ENCODE data around the gene SLC35A2.
A peak's percentile ranks its signal among the peaks of the same experiment; 100 is the strongest.

SLC35A2 gene

DNA sequence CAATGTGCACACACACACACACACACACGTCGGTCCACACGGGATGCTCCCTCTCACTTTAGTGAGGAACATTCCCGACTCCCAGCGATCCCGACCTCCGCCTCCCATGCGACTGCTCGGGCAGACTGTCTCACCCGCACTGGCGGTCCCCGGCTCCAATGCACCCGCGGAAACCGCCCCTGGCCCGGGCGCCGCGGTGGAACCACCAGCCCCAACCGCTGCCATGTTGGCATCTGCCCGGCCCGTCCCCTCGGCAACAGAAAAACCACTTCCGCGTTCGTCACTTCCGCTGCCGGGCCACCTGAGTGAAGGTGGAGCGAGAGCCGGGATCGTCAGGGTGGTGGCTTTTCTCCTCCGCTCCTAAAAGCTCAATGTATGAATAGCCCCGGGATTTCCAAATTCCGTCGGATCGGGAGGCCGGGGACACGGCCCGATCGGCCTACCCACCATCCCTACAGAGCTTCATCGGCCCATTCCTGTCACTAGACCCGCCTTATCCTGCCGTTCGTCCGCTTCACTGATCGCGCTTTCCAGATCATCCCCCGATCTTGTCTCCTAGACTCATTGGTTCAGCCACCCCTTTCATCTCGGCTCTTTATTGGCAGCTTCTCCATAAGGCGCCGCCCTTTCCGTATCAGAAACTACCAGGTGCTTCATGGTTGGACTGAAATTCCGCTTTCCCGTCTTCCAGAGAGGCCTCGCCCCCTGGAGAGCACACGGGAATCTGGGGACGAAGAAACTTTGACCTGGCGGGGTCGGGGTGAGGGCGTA lies at the start of gene SLC35A2:
TSS of gene SLC35A2 (minus strand) at position 235 of the 771 bp plus-strand sequence. CDS start at position 225, 10 bp downstream.
- Histone ChIP-seq H3K4me1 (ENCODE audit: low read length) (peaks cover 45% of the 10 kb centered on the region), H3K4me2 (ENCODE audit: low read length) (peak within 1 kb of the TSS; percentile 94), H2AFZ (ENCODE audit: low read depth, low read length) (no peak within 1 kb of the TSS), H3K27ac (ENCODE audit: low read length) (peak within 1 kb of the TSS; percentile 98), H3K36me3 (replicated peaks; ENCODE audit: low read depth, low read length) (peaks cover 43% of the 10 kb centered on the region), H3K79me2 (ENCODE audit: low read length) (peaks cover 52% of the 10 kb centered on the region), H3K27me3 (ENCODE audit: low read depth, low read length) (no peaks in the 10 kb centered on the region), H3K4me3 (ENCODE audit: low read length) (peak within 1 kb of the TSS; percentile 100), H3K9ac (ENCODE audit: low read length) (peak within 1 kb of the TSS; percentile 99), H4K20me1 (ENCODE audit: insufficient read depth, low read length) (peaks cover 43% of the 10 kb centered on the region), H3K9me3 (ENCODE audit: insufficient read depth, low read length) (no peaks in the 10 kb centered on the region)
- TF ChIP-seq EZH2phosphoT487 (IDR thresholded peaks at IDR 0.05; ENCODE audit: low read depth): no peak
- TF ChIP-seq CTCF (IDR thresholded peaks at IDR 0.05; ENCODE audit: low read depth, low read length): no peak

- Histone ChIP-seq H3K4me1 (ENCODE audit: low read length) (peaks cover 35% of the 10 kb centered on the region), H3K9ac (ENCODE audit: low read length) (no peak overlapping the region), H3K27me3 (ENCODE audit: low read depth, low read length) (no peaks in the 10 kb centered on the region), H3K27ac (ENCODE audit: low read length) (no peak overlapping the region), H3K79me2 (ENCODE audit: low read length) (peaks cover 26% of the 10 kb centered on the region), H3K9me3 (ENCODE audit: insufficient read depth, low read length) (no peaks in the 10 kb centered on the region), H3K4me3 (ENCODE audit: low read length) (no peak overlapping the region), H3K36me3 (replicated peaks; ENCODE audit: low read depth, low read length) (peaks cover 7% of the 10 kb centered on the region), H3K4me2 (ENCODE audit: low read length) (no peak overlapping the region), H2AFZ (ENCODE audit: low read depth, low read length) (no peak overlapping the region), H4K20me1 (ENCODE audit: insufficient read depth, low read length) (peaks cover 7% of the 10 kb centered on the region; the same call in 1 of the 2 replicates)
- no peak for TF ChIP-seq EZH2phosphoT487 (IDR thresholded peaks at IDR 0.05; ENCODE audit: low read depth)
- no peak for TF ChIP-seq CTCF (IDR thresholded peaks at IDR 0.05; ENCODE audit: low read depth, low read length)
Measured at GRCh38 chrX:48960291-48960690, 48.8 kb upstream of the SLC35A2 start.

DNA sequence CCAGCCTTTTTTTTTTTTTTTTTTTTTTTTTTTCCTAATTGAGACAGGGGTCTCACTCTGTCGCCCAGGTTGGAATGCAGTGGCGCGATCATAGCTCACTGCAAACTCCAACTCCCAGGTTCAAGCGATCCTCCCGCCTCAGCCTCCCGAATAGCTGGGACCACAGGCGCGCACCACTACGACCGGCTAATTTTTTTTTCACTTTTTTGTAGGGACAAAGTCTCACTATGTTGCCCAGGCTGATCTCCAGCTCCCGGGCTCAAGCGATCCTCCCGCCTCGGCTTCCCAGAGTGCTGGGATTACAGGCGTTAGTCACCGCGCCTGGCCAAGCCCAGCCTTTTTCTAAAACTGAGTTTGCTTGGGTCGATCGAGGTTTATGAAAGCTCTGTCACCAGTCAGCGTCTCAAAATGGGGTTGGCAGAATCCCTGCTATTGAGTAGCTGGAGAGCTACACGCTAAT lies 47.2 kb upstream of the SLC35A2 start:
- no peaks in the 10 kb centered on the region for H3K9me3 ChIP-seq (ENCODE audit: insufficient read depth, low read length)
- no peak overlapping the region for H2AFZ ChIP-seq (ENCODE audit: low read depth, low read length)
- H4K20me1 ChIP-seq (ENCODE audit: insufficient read depth, low read length): peaks cover 11% of the 10 kb centered on the region; the same call in 1 of the 2 replicates
- peaks cover 42% of the 10 kb centered on the region for H3K79me2 ChIP-seq (ENCODE audit: low read length)
- peak overlapping the region; percentile 96 for H3K4me3 ChIP-seq (ENCODE audit: low read length)
- H3K27ac ChIP-seq (ENCODE audit: low read length): peak overlapping the region; percentile 61
- H3K4me1 ChIP-seq (ENCODE audit: low read length): peaks cover 34% of the 10 kb centered on the region
- H3K9ac ChIP-seq (ENCODE audit: low read length): peak overlapping the region; percentile 67
- H3K36me3 ChIP-seq (replicated peaks; ENCODE audit: low read depth, low read length): peaks cover 10% of the 10 kb centered on the region
- peak overlapping the region; percentile 90 for H3K4me2 ChIP-seq (ENCODE audit: low read length)
- no peaks in the 10 kb centered on the region for H3K27me3 ChIP-seq (ENCODE audit: low read depth, low read length)
- TF ChIP-seq EZH2phosphoT487 (IDR thresholded peaks at IDR 0.05; ENCODE audit: low read depth) (no peak), CTCF (IDR thresholded peaks at IDR 0.05; ENCODE audit: low read depth, low read length) (no peak)

DNA sequence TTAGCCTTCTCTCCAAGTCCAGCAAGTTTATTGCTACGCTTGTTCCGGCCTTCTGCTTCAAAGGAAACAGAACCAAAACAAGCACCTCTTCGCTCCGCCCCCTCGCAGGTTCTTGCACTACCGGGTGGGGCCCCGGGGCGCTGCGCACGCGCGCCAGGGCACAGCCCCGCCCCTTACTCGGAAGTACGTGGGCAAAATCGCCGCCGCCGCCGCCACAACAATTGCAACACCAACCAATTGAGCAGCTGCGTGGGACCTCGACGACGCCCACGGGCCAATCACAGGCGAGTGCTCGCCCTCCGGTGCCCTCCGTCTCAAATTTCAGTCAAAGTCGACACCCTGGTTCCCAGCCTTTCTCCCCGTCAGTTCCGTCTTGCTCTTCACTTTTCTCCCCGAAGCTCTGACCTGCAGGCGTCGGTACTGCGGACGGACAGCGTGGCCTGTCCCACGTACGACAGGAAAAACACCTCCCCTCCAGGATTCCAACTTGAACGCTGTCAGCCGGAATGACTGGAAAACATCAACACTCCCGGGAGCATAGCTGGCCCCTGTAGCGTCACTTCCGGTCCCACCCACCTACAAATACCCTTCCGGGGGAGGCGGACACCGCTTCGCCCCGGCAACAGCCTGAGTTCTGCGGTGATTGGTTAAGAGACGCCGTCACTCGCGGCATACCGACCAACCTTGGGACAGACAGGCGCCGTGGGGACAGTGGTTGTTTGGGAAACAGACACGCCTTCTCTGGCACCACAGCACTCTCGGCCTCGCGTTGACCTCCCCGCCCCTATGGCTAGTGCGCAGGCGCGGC lies 46.6 kb upstream of the SLC35A2 start:
- Histone ChIP-seq H3K27me3 (ENCODE audit: low read depth, low read length) (no peaks in the 10 kb centered on the region), H3K9ac (ENCODE audit: low read length) (peak overlapping the region; percentile 85), H3K4me1 (ENCODE audit: low read length) (peaks cover 29% of the 10 kb centered on the region), H3K9me3 (ENCODE audit: insufficient read depth, low read length) (no peaks in the 10 kb centered on the region), H3K79me2 (ENCODE audit: low read length) (peaks cover 48% of the 10 kb centered on the region), H3K4me3 (ENCODE audit: low read length) (peak overlapping the region; percentile 96), H3K27ac (ENCODE audit: low read length) (peak overlapping the region; percentile 95), H3K4me2 (ENCODE audit: low read length) (peak overlapping the region; percentile 64), H4K20me1 (ENCODE audit: insufficient read depth, low read length) (peaks cover 11% of the 10 kb centered on the region; the same call in 1 of the 2 replicates), H2AFZ (ENCODE audit: low read depth, low read length) (no peak overlapping the region; the same call in 1 of the 2 replicates), H3K36me3 (replicated peaks; ENCODE audit: low read depth, low read length) (peaks cover 10% of the 10 kb centered on the region)
- TF ChIP-seq EZH2phosphoT487 (IDR thresholded peaks at IDR 0.05; ENCODE audit: low read depth) (no peak), CTCF (IDR thresholded peaks at IDR 0.05; ENCODE audit: low read depth, low read length) (no peak)
